NCI-H1417 (cell line): ENCODE measurements around the gene SSTR3.
A peak's percentile ranks its signal among the peaks of the same experiment; 100 is the strongest.
"Not testable (repeated sequence)": the region's sequence is repeated elsewhere in the genome, so short reads cannot be mapped to it uniquely, and the experiment has no call there.

ENCODE experiments used
- DNase-seq, 3 experiments: peaks; one replicate each; lab custom pipeline; 2025; lab: John Stamatoyannopoulos, UW

SSTR3 gene

GRCh38 chr22:37210041-37210803, 2.1 kb downstream of the SSTR3 start:
- DNase-seq, result no peak

GRCh38 chr22:37209140-37209845, 3.0 kb downstream of the SSTR3 start:
- no peak for DNase-seq

- no peak for DNase-seq
These were observed 3.7 kb downstream of the SSTR3 start for GRCh38 chr22:37208401-37209139.

- no peak for DNase-seq
These were observed 4.3 kb downstream of the SSTR3 start for GRCh38 chr22:37207981-37208380.

GRCh38 chr22:37206841-37207821, 5.1 kb downstream of the SSTR3 start:
- DNase-seq, result no peak

- no peak for DNase-seq
These were observed 6.0 kb downstream of the SSTR3 start for GRCh38 chr22:37206118-37206840.

- DNase-seq, result no peak
These were observed 7.2 kb downstream of the SSTR3 start for GRCh38 chr22:37205046-37205445.

GRCh38 chr22:37204045-37204655, 8.1 kb downstream of the SSTR3 start:
- no peak for DNase-seq

GRCh38 chr22:37203354-37204044, 8.8 kb downstream of the SSTR3 start:
- no peak for DNase-seq

- peak in 1 of 3 experiments; percentile 7 for DNase-seq
These were observed 9.6 kb downstream of the SSTR3 start for GRCh38 chr22:37202716-37203115.

- no peak for DNase-seq
These were observed 10.2 kb downstream of the SSTR3 start for GRCh38 chr22:37202001-37202555.

GRCh38 chr22:37201443-37201820, 10.8 kb downstream of the SSTR3 start:
- DNase-seq, result not testable (repeated sequence)

GRCh38 chr22:37199760-37200108, 12.5 kb downstream of the SSTR3 start:
- DNase-seq, result peak in 2 of 3 experiments; percentile 33 to 86

GRCh38 chr22:37199103-37199759, 13.0 kb downstream of the SSTR3 start:
- peak; percentile 91 to 96 (median 95) for DNase-seq

- peak; percentile 46 to 69 (median 58) for DNase-seq
These were observed 13.8 kb downstream of the SSTR3 start for GRCh38 chr22:37198258-37199102.

GRCh38 chr22:37197451-37198257, 14.6 kb downstream of the SSTR3 start:
- DNase-seq, result no peak
